NAMALWA (cell line): ENCODE results near the gene SPRED1.

Experiments used
- DNase-seq: peaks from one replicate; pipeline ENCODE4 v3.0.0-alpha.2; 2015; ENCODE audit warnings: low spot score

The SPRED1 gene

GRCh38 chr15:38354315-38354929 lies 101.8 kb downstream of the SPRED1 start:
- DNase-seq = peak; percentile 85

- no peak for DNase-seq
Observed at GRCh38 chr15:38362355-38362754, 109.7 kb downstream of the SPRED1 start.

GRCh38 chr15:38367476-38367875 lies 114.8 kb downstream of the SPRED1 start:
- DNase-seq = no peak

- DNase-seq = no peak
Observed at GRCh38 chr15:38369936-38370478, 117.4 kb downstream of the SPRED1 start.

GRCh38 chr15:38373016-38373415 lies 120.4 kb downstream of the SPRED1 start:
- DNase-seq = no peak

GRCh38 chr15:38374029-38374428 lies 121.4 kb downstream of the SPRED1 start:
- DNase-seq = no peak

- DNase-seq = no peak
Observed at GRCh38 chr15:38374556-38374955, 121.9 kb downstream of the SPRED1 start.

- DNase-seq = no peak
Observed at GRCh38 chr15:38376081-38376480, 123.4 kb downstream of the SPRED1 start.

GRCh38 chr15:38377636-38378035 lies 125.0 kb downstream of the SPRED1 start:
- no peak for DNase-seq

GRCh38 chr15:38378161-38378560 lies 125.5 kb downstream of the SPRED1 start:
- no peak for DNase-seq

GRCh38 chr15:38389924-38390542 lies 137.4 kb downstream of the SPRED1 start:
- DNase-seq = peak; percentile 75

- DNase-seq = no peak
Observed at GRCh38 chr15:38391191-38391590, 138.6 kb downstream of the SPRED1 start.

GRCh38 chr15:38398134-38398533 lies 145.5 kb downstream of the SPRED1 start:
- DNase-seq = no peak

GRCh38 chr15:38401106-38401505 lies 148.5 kb downstream of the SPRED1 start:
- no peak for DNase-seq

- DNase-seq = no peak
Observed at GRCh38 chr15:38401701-38402100, 149.1 kb downstream of the SPRED1 start.

GRCh38 chr15:38406436-38406835 lies 153.8 kb downstream of the SPRED1 start:
- DNase-seq = no peak
